ENCODE results near the gene BACH2.

BACH2 gene

DNA sequence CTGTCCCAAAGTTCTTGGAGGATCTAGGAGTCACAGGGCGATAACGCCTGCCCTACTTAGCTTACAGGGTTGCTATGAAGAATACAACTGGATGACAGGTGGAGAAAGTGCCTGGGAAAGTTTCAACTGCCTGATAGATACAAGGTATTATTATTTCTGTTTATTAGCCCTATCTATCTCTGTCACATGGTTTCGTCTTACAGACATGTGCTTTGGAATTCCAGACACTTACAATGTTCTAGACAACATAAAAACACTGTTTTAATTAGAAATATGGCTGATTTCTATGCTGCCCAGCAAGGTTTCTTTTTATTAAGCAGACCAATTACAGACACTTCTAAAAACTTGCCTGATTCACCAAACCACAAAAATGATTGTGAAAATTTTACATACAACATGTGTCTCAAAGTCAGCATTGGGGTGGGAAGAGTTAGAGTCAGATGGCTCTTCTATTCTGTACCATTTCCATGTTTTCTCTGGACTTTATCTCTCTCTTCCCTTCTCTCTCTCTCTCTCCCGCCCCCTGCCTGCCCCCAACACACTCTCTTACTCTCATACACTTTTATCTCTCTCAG is 352.4 kb downstream of the BACH2 start:
- no peaks in the 10 kb centered on the region for H3K36me3 ChIP-seq (replicated peaks)
- in situ Hi-C loops (cut with MboI; ENCODE audit: low sequenced_read_pairs), result no loop called here
- no peak overlapping the region for H3K4me3 ChIP-seq
- no peak for DNase-seq (ENCODE audit: low spot score in 2 of 2)
- H3K27me3 ChIP-seq (ENCODE audit: low read depth), result no peaks in the 10 kb centered on the region
- no peaks in the 10 kb centered on the region for H3K4me1 ChIP-seq
- H3K9me3 ChIP-seq, result no peaks in the 10 kb centered on the region

- H3K9me3 ChIP-seq, result no peaks in the 10 kb centered on the region
- no peak for DNase-seq (ENCODE audit: low spot score in 2 of 2)
- H3K4me3 ChIP-seq, result no peak overlapping the region
- H3K27me3 ChIP-seq (ENCODE audit: low read depth), result no peaks in the 10 kb centered on the region
- no peaks in the 10 kb centered on the region for H3K36me3 ChIP-seq (replicated peaks)
- in situ Hi-C loops (cut with MboI; ENCODE audit: low sequenced_read_pairs), result no loop called here
- H3K4me1 ChIP-seq, result no peaks in the 10 kb centered on the region
Observed at GRCh38 chr6:89942601-89943000, 354.0 kb downstream of the BACH2 start.

DNA sequence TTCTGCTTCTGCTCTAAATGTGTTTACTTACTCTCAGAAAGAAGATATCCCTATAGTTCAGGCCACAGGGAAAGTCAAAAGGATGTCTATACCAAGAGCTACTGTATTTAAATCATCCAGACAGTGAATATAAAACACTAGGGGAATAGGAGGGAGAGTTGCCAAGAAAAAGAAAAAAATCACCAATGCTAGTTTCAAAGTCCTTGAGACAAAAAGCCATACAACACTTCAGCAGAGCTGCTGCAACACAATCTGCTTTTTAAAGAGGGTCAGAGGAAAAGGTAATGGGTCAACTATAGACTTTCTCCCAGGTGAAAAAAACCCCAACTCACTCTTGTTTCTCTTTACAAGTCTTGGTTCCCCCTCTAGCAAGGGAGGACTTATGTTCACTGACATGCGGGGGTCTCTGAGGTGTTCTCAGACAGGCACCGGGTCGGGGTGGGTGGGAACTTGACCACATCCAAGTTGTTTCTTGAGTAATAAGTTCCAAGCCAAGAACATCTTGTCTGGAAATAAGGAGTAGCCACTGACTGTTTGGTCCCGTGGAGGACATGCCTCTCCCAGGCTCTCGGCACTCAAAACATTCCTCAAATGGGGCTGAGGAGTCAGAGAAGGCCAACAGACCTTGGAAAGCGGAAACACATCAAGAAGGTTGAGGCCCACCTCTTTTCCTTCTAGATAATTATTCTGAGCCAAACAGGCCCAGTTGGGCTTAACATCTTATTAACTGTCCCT is 354.7 kb downstream of the BACH2 start:
- no peak for DNase-seq (ENCODE audit: low spot score in 2 of 2)
- H3K36me3 ChIP-seq (replicated peaks), result no peaks in the 10 kb centered on the region
- no peaks in the 10 kb centered on the region for H3K4me1 ChIP-seq
- in situ Hi-C loops (cut with MboI; ENCODE audit: low sequenced_read_pairs), result no loop called here
- H3K9me3 ChIP-seq, result no peaks in the 10 kb centered on the region
- no peaks in the 10 kb centered on the region for H3K27me3 ChIP-seq (ENCODE audit: low read depth)
- no peak overlapping the region for H3K4me3 ChIP-seq

DNA sequence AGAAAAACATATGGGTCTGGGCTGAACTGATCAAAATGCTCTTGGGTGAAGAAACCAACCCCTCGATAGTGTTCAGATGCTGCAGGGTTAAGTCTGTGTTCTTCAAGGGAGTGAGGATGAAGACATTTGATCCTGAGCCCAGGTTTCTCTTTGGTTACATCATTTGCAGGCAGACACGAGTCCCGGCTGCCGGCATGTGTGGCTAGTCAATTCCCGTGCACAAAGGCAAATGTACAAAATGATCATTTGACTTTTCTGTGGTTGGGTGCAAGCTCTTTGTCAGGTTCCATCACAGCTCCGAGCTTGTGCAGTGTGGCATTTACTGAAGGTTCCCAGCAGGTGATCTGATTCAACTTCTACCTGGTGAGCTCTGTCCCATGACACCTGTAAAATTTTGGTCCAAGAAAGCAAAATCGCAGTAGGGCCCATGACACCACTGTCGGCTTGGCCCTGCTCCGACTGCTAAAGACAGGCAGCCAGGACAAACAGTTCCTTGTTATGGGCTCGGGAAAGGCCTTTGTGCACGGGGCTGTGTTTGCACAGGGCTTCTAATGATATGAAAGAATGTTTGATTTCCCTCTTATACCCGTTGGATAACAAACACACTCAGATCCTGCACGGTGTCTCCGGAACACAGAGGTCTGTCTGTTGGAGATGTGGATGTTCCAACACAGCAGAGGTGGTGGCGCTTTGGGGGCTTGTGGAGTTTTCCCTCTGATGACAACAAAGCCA is 355.4 kb downstream of the BACH2 start:
- Histone ChIP-seq H3K36me3 (replicated peaks) (no peaks in the 10 kb centered on the region), H3K4me3 (no peak overlapping the region), H3K4me1 (no peaks in the 10 kb centered on the region), H3K9me3 (no peaks in the 10 kb centered on the region), H3K27me3 (ENCODE audit: low read depth) (no peaks in the 10 kb centered on the region)
- DNase-seq (ENCODE audit: low spot score in 2 of 2), result no peak
- in situ Hi-C loops (cut with MboI; ENCODE audit: low sequenced_read_pairs), result no loop called here

DNA sequence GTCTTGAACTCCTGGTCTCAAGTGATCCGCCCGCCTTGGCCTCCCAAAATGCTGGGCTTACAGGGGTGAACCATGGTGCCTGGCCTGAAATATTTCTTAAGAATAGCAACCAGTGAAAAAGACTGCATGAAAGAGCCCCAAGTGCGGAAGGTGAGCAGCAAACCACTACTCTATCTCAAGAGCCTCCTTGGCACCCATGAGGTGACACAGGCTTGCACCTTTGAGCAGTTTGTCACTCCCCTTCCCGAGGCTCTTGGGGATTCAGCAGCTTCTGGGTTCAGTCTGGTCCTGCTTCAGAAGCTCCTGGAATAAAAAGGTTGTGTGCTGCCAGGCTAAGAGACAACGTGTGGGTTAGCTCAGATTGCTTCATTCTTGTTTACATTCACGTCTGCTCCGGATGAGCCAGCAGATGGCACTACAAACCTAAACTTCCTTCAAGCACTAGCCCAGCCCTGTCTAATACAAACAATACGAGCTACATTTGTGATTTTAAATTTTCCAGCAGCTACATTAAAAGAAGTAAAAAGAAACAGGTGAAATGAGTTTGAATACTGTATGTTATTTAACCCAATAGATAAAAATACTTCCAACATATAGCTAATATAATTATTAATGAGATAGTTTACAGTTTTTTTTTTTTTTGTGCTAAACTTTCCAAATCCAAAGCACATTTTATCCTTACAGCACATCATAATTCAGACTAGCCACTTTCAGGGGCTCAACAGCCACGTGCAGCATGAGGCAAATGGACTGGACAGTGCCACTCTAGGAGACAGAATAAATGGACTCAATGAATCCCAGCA is 356.2 kb downstream of the BACH2 start:
- Histone ChIP-seq H3K9me3 (no peaks in the 10 kb centered on the region), H3K4me1 (no peaks in the 10 kb centered on the region), H3K36me3 (replicated peaks) (no peaks in the 10 kb centered on the region), H3K27me3 (ENCODE audit: low read depth) (no peaks in the 10 kb centered on the region), H3K4me3 (no peak overlapping the region)
- in situ Hi-C loops (cut with MboI; ENCODE audit: low sequenced_read_pairs), result no loop called here
- DNase-seq (ENCODE audit: low spot score in 2 of 2), result peak; percentile 71 to 74

- no peak for DNase-seq (ENCODE audit: low spot score in 2 of 2)
- H3K4me3 ChIP-seq, result no peak overlapping the region
- in situ Hi-C loops (cut with MboI; ENCODE audit: low sequenced_read_pairs), result loop anchor here (5.0 kb wide), 1 partner anchor 538 kb away; no protein-coding TSS in a partner anchor
- no peaks in the 10 kb centered on the region for H3K4me1 ChIP-seq
- H3K27me3 ChIP-seq (ENCODE audit: low read depth), result no peaks in the 10 kb centered on the region
- no peaks in the 10 kb centered on the region for H3K36me3 ChIP-seq (replicated peaks)
- no peaks in the 10 kb centered on the region for H3K9me3 ChIP-seq
Observed at GRCh38 chr6:89939144-89939543, 357.5 kb downstream of the BACH2 start.

- Histone ChIP-seq H3K4me1 (no peaks in the 10 kb centered on the region), H3K27me3 (ENCODE audit: low read depth) (no peaks in the 10 kb centered on the region), H3K4me3 (no peak overlapping the region), H3K36me3 (replicated peaks) (no peaks in the 10 kb centered on the region), H3K9me3 (no peaks in the 10 kb centered on the region)
- in situ Hi-C loops (cut with MboI; ENCODE audit: low sequenced_read_pairs), result loop anchor here (5.0 kb wide), 1 partner anchor 539 kb away; no protein-coding TSS in a partner anchor
- no peak for DNase-seq (ENCODE audit: low spot score in 2 of 2)
Observed at GRCh38 chr6:89938014-89938413, 358.6 kb downstream of the BACH2 start.

- H3K27me3 ChIP-seq (ENCODE audit: low read depth), result no peaks in the 10 kb centered on the region
- in situ Hi-C loops (cut with MboI; ENCODE audit: low sequenced_read_pairs), result loop anchor here (5.0 kb wide), 1 partner anchor 541 kb away; no protein-coding TSS in a partner anchor
- no peaks in the 10 kb centered on the region for H3K4me1 ChIP-seq
- H3K36me3 ChIP-seq (replicated peaks), result no peaks in the 10 kb centered on the region
- H3K9me3 ChIP-seq, result no peaks in the 10 kb centered on the region
- no peak for DNase-seq (ENCODE audit: low spot score in 2 of 2)
- H3K4me3 ChIP-seq, result no peak overlapping the region
Observed at GRCh38 chr6:89936177-89936576, 360.5 kb downstream of the BACH2 start.

GRCh38 chr6:89934685-89935366 is 361.8 kb downstream of the BACH2 start:
- no peaks in the 10 kb centered on the region for H3K9me3 ChIP-seq
- H3K36me3 ChIP-seq (replicated peaks), result no peaks in the 10 kb centered on the region
- H3K4me1 ChIP-seq, result no peaks in the 10 kb centered on the region
- in situ Hi-C loops (cut with MboI; ENCODE audit: low sequenced_read_pairs), result loop anchor here (5.0 kb wide), 1 partner anchor 542 kb away; no protein-coding TSS in a partner anchor
- DNase-seq (ENCODE audit: low spot score in 2 of 2), result no peak
- no peak overlapping the region for H3K4me3 ChIP-seq
- no peaks in the 10 kb centered on the region for H3K27me3 ChIP-seq (ENCODE audit: low read depth)

- H3K9me3 ChIP-seq, result no peaks in the 10 kb centered on the region
- no peak overlapping the region for H3K4me3 ChIP-seq
- in situ Hi-C loops (cut with MboI; ENCODE audit: low sequenced_read_pairs), result no loop called here
- no peaks in the 10 kb centered on the region for H3K36me3 ChIP-seq (replicated peaks)
- no peaks in the 10 kb centered on the region for H3K27me3 ChIP-seq (ENCODE audit: low read depth)
- no peak for DNase-seq (ENCODE audit: low spot score in 2 of 2)
- no peaks in the 10 kb centered on the region for H3K4me1 ChIP-seq
Observed at GRCh38 chr6:89932245-89932802, 364.3 kb downstream of the BACH2 start.

DNA sequence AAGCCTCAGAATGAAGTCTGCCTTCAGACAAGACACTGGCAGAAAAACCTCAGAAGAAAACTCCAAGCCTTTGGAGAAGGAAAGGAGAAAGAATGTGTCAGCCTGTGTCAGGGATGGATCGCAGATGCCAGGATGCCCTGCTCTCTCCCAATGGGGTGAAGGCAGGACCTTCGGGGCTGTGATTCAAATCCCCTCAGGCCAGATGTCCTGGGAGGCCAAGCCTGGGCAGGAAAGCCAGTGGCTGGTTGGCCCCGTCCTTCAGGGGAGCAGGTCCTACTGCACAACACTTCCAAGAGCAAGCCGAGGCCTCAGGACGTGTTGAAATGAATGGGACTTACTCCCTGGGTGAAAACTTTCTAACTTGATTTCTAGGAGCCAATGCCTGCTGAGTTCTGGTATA is 365.9 kb downstream of the BACH2 start:
- no peaks in the 10 kb centered on the region for H3K9me3 ChIP-seq
- no peak for DNase-seq (ENCODE audit: low spot score in 2 of 2)
- in situ Hi-C loops (cut with MboI; ENCODE audit: low sequenced_read_pairs), result no loop called here
- H3K4me1 ChIP-seq, result no peaks in the 10 kb centered on the region
- H3K4me3 ChIP-seq, result no peak overlapping the region
- H3K36me3 ChIP-seq (replicated peaks), result no peaks in the 10 kb centered on the region
- no peaks in the 10 kb centered on the region for H3K27me3 ChIP-seq (ENCODE audit: low read depth)

DNA sequence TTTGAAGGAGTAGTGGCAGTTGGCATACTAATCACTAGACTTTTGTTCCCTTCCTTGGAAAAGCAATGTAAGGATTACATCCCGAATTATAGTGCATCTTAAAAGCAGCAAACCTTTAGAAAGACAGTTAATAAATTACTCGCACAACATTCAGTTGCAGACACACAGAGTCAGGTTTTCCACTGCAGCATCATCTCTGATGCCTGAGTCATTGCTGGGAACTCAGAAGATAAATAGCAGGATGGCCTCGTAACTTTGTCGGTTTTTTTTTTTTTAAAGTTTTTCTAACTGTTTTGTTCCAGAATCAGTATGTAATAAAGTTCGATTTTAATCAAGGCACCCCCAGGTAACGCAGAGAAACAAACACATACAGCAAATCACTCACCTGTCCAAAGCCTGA is 368.0 kb downstream of the BACH2 start:
- Histone ChIP-seq H3K9me3 (no peaks in the 10 kb centered on the region), H3K4me3 (no peak overlapping the region), H3K4me1 (no peaks in the 10 kb centered on the region), H3K36me3 (replicated peaks) (no peaks in the 10 kb centered on the region), H3K27me3 (ENCODE audit: low read depth) (no peaks in the 10 kb centered on the region)
- DNase-seq (ENCODE audit: low spot score in 2 of 2), result no peak
- in situ Hi-C loops (cut with MboI; ENCODE audit: low sequenced_read_pairs), result no loop called here

All from HAP-1 (cell line).